Measurements from ENCODE around the gene UCP2.
A peak's percentile ranks its signal among the peaks of the same experiment; 100 is the strongest.
"Not testable (repeated sequence)": the region's sequence is repeated elsewhere in the genome, so short reads cannot be mapped to it uniquely, and the experiment has no call there.

Gene UCP2

DNA sequence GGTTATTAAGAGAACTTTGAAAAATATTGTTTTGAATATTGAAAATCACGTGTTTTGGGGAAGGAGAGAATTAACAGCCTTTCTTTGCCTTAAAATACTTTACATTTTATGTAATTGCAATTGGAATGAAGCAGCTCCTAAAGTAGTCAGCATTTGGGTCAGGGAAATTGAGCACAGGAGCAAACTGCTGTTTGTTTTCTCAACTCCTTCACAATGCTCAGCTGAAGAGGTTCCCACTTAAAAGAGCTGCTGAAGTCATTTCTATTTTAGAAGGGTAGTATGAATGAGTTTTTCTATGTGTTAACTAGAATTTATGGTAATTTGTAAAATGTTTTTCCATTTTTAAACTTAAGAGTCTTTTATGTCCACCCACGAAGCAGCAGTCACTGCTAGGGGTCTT, 8.1 kb upstream of the UCP2 start:
- DNase-seq, result no peak

- no peak for DNase-seq
Measured at GRCh38 chr11:73989156-73989555, 6.5 kb upstream of the UCP2 start.

GRCh38 chr11:73988227-73988626, 5.6 kb upstream of the UCP2 start:
- DNase-seq, result no peak

DNA sequence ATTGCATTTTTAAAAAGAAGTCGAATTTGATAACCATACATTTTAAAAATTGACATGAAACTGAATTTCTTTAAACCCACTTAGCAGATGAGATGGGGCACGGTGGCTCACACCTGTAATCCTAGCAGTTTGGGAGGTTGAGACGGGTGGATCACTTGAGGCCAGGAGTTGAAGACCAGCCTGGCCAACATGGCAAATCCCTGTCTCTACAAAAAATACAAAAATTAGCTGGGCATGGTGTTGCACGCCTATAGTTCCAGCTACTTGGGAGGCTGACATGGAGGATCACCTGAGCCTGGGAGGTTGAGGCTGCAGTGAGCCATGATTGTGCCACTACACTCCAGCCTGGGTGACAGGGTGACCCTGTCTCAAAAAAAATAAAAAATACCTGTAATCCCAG, 3.0 kb upstream of the UCP2 start:
- not testable (repeated sequence) for DNase-seq

- no peak for DNase-seq
Measured at GRCh38 chr11:73983741-73984538, 1.3 kb upstream of the UCP2 start.

DNA sequence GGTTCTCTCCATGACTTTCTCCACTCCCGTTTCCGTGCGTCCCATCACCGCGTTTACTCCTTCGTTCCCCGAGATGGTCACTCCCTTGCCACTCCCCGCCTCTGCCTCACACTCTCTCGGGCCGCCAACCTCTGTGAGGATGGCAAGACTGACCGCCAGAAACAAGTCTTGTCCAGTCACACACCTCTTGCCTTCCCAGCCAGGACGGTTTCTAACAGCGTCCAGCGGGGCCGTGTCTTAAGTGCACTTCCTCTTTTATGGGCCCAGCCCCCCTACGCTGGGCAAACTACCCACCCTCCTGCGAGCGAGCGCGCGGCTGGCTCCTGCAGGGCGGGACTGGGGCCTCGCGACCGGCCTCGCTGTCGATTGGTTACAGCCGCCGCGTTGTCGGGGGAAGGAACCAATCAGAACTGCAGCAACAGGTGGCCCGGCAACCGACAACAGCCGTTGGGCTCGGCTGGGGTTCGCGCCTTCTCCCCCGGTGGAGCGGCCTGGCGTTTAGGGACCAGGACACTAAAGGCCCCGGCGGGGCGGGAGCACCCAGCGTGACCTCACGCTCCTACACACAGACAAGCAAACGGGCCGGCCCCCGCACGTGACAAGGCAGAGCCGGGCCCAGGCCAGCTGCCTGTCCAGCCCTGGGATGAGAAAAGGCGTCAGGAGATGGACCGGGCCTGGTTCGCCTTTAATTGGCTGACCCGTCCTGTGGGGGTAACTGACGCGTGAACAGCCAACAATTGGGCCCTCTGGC, 522 bp upstream of the UCP2 start:
- DNase-seq, result peak; percentile 86 to 90

DNA sequence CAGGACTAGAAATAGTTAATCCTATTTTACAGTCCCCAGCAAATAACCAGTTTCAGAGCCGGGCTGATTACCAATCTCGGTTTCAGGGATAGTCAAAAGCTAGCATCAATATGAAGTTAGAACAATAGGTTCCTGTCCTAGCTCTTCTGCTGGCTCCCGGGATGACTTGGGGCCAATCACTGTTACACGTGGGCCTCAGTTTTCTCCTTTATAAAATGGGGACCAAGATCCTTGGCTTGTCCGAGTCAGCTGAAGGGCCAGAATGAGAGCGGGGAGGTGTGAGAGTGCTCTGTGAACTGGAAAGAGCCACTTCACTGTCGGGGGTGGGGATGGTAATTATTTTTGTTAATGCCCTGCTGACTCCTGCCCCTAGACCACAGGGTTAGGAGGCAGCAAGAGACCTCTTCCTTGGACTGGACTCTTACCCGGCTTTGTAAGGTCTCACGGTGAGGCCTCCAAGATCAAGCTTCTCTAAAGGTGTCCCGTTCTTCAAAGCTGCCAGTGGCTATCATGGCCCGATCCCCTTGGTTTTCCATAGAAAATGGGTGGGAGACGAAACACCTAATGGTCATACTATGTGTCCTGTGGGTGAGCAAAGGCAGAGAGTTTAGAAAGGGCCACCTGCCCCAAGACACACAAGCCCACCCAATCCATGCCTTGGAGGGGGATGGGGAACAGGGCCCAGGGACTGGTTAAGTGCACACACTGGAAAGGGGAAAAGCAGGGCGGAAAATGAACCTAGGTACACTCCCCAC, 1.4 kb downstream of the UCP2 start:
- DNase-seq, result no peak

DNA sequence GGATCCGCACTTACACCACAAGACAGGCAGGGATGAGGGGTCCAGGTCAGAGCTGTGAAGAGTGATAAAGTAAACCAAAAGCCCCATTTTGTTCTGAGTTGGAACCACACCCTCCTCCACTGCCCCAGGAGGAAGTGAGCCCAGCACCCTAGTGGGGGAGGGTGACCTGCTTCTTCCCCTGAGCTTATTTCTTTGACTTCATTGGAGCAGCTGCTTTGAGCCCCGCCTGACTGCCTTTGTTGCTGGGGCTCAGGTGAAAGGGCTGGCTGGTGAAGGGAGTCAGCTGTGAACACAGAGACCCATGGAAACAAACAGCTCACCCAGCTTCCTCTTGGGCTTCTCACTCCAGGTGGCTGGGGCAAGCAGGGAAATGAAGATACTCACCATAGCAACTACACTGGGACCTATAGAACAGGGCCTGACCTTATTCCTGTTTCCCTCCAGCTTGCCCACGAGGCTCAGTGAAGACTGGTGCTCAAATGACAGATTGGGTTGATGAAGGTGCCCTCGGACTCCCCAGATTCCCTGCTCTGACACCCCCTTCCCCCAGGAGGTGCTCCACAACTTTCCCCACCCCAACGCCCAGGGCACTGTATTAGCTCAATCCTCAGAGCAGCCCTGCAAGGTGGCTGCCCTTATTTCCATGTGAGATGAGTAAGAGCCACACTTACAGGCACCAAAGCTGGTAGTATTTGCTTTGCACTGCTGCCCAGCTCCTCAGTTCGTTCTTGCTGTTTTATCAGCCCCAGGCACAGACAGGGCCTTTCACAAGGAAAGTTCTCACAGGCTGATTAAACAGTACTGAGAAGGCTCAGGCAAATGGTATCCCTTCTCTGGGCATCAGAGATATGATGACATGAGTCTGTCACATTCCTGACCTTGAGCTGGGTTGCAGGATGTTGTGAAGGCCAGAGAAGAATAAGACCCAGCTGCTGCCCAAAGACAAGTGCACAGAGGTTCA, 2.4 kb downstream of the UCP2 start:
- DNase-seq, result peak; percentile 52 to 78

DNA sequence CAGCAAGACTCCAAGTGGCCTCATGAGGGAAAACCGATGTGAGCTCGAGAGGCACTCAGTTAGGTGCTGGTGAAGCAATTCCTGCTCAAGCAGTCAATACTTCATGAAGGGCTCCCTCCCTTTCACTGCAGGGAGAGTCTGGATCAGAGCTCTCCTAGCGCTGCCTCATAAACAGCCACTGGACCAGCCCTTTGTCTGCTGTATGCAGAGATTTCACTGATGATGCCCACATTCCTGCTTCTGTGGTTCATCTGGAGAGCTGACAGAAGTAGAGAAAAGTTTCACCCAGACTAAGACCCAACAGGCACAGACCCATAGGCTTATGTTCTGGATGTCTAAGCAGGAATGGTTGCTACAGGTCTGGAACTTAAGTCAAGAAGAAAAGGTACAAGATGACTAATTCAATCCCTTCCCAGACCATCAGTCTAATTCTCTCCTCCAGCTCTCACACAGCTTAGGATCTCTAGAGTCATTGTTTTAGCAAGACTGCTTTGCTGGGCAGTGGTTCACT, 4.0 kb downstream of the UCP2 start:
- no peak for DNase-seq

GRCh38 chr11:73977856-73978519, 4.7 kb downstream of the UCP2 start:
- DNase-seq, result no peak

- no peak for DNase-seq
Measured at GRCh38 chr11:73976451-73977151, 6.0 kb downstream of the UCP2 start.

DNA sequence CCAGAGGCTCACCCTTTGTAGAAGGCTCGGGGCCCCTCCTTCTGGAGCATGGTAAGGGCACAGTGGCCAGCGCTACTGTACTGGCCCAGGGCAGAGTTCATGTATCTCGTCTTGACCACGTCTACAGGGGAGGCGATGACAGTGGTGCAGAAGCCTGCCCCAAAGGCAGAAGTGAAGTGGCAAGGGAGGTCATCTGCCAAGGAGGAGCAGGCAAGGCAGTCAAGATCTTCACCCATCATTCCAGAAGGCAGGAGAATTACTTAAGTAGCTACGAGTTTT, 7.2 kb downstream of the UCP2 start:
- no peak for DNase-seq

GRCh38 chr11:73974604-73975478, 7.8 kb downstream of the UCP2 start:
- DNase-seq, result no peak

DNA sequence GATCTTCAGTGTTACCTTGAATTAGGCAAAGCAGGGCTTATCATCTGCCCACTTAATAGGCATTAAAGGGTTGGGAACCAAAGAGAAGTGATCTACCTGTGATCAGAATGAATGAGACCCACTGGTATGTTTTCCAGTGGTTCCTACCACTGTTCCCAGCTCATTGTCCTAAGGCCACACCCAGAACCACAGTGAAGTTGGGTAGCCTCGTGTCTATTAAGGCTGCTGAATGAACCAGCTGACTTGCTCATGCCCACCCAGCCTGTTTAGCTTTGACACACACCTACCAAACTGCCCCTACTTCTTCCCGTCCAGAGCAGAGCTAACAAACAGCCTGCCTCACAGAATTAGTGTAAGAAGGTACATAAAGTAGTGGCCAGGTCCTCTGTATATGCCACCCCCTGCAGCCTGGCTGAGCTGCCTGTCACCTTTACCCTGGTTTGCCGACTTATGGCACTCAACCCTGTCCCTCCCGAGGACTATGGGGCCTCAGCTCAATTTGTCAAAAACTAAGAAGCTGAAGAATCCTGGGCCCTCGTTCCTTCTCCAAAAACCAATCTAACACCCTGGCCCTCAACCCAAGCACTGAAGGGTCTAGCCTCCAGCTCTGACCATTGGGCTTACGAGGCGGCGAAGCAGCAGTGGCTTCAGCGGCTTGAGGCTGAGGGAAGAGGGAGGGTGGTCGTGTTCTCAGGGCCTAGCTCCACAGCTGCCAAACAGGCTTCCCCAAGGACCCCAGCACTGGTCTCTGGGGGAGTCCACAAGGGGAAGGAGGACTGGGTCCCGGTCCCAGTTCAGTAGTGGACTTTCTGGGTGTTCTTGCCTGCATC, 9.8 kb downstream of the UCP2 start:
- DNase-seq, result no peak

DNA sequence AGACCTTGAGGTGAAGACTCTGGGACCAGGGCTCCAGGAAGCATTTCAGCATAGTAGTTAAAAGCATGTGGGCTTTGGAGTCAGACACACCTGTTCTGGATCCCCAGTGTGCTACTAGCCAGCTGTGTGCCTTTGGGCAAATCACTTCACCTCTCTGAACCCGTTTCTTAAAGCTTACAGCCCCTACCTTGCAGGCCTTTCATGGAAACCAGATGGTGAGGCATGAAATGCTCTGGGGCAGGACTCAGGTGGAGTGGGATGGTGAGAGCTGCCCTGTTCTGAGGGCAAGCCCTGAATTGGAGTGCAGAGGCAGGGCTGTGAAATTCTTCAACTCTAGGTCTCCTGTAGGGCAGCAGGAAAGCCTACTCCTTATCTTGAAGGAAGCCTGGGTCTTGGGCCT, 10.5 kb downstream of the UCP2 start:
- DNase-seq, result no peak

- DNase-seq, result no peak
Measured at GRCh38 chr11:73971175-73971719, 11.4 kb downstream of the UCP2 start.

DNA sequence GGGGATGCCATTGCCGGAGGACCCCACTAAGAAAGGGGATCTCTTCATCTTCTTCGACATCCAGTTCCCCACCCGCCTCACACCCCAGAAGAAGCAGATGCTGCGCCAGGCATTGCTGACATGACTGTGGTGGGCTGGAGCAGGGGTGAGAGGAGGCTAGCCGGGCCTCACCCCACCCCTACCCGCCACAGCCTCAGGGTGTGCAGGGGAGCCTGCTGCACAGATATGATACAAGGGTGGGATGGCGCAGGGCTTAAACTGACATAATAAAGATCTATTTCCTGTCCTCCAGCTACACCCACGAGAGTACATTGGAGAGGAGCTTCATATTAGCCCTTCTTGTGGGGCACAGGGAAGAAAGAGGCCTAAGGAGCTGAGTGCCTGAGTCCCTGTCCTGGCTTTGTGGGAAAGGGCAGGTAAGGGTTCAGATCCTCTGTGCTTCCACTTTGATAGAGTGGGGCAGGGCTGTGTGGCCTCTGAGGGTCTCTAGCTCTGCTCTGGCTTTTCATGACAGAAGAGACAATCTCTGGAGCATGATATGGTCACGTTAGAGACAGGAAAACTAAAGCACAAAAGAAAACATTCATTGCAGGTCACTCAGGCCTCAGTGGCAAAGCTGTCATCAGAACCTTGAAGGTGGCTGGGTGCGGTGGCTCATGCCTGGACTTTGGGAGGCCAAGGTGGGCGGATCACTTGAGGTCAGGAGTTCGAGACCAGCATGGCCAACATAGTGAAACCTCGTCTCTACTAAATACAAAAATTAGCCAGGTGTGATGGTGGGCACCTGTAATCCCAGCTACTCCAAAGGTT, 12.4 kb downstream of the UCP2 start:
- no peak for DNase-seq

DNA sequence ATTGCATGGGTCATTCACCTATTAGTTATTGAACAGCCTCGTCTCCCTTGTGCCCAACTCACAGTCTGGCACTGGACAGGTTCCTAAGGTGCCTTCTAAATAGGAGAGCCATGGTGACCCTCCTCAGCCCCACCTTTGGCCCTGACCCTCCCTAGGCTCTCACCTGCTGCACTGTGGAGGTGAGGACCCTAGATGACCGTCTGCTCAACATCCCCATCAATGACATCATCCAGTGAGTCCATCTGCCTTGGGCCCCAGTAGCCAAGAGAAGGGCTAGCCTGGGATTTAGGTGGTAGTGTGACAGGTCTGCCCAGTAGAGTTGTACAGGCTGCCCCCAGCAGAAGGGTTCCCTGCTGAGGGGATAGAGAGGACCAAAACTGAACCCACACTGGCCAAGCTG, 13.6 kb downstream of the UCP2 start:
- DNase-seq, result no peak

All from stimulated activated CD4-positive, alpha-beta T cell treated with anti-CD3 and anti-CD28 coated beads, Interleukin-4, amount 100 ng/mL, for 4 hours (primary cell).